ENCODE data around the gene RPL7L1.
A peak's percentile ranks its signal among the peaks of the same experiment; 100 is the strongest.

RPL7L1 gene

DNA sequence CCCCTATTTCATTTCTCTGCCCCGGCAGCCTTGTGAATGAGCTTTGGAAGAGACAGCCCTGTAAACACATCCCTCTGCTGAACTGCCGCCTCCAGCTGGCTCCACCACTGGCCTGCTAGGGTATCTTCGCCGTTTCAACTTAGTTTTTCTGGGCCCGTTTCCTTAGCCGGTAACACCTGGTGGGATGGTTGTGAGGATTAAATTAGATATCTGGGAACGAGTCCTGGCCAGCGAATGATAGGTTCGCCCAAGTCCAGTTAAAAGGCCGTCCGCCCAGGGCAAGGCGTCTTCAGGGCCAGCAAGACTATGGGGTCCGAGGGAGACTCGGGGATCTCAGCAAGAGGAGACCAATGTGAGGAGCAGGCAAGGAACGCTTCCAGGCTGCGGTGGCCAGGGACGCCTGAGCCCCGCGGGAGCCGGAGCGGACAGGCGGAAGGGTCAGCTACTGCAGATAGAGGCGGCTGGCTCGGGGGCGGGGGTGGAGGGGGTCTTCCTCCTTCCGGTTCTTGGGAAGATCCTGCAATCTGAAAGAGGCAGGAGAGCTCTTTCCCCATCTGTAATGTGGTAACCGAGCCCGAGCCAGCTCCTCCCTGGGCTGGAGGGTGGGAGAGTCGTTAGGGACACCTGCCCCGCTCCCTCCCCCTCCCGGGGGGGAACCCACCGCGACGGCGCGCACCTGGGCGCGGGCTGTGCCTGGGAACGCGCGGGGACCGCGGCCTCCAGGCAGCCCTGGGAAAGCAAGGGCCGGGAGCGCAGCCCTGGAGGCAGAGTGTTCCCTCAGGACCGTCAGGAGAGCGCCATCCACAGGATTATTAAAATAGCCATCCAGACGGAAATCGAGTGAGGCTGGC lies 32.0 kb downstream of the RPL7L1 start:
- no peak overlapping the region for H3K27ac ChIP-seq
- TF ChIP-seq, protein P1, sequence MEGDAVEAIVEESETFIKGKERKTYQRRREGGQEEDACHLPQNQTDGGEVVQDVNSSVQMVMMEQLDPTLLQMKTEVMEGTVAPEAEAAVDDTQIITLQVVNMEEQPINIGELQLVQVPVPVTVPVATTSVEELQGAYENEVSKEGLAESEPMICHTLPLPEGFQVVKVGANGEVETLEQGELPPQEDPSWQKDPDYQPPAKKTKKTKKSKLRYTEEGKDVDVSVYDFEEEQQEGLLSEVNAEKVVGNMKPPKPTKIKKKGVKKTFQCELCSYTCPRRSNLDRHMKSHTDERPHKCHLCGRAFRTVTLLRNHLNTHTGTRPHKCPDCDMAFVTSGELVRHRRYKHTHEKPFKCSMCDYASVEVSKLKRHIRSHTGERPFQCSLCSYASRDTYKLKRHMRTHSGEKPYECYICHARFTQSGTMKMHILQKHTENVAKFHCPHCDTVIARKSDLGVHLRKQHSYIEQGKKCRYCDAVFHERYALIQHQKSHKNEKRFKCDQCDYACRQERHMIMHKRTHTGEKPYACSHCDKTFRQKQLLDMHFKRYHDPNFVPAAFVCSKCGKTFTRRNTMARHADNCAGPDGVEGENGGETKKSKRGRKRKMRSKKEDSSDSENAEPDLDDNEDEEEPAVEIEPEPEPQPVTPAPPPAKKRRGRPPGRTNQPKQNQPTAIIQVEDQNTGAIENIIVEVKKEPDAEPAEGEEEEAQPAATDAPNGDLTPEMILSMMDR (conservative IDR thresholded peaks at IDR 0.05) = no peak
- TF ChIP-seq ZFX (IDR thresholded peaks at IDR 0.05) = no peak

DNA sequence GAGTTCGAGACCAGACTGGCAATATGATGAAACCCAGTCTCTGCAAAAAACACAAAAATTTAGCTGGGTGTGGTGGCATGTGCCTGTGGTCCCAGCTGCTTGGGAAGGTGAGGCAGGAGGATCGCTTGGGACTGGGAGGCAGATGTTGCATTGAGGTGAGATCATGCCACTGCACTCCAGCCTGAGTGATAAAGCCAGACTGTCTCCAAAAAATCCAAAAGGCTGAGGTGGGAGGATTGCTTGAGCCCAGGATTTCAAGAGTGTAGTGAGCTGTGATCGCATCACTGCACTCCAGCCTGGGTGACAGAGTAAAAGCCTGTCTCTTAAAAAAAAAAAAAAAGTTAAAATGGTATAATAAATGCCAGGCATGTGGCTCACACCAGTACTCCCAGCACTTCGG lies 35.1 kb downstream of the RPL7L1 start:
- H3K27ac ChIP-seq = no peak overlapping the region
- TF ChIP-seq, protein P1 (conservative IDR thresholded peaks at IDR 0.05) = no peak
- TF ChIP-seq ZFX (IDR thresholded peaks at IDR 0.05) = no peak

DNA sequence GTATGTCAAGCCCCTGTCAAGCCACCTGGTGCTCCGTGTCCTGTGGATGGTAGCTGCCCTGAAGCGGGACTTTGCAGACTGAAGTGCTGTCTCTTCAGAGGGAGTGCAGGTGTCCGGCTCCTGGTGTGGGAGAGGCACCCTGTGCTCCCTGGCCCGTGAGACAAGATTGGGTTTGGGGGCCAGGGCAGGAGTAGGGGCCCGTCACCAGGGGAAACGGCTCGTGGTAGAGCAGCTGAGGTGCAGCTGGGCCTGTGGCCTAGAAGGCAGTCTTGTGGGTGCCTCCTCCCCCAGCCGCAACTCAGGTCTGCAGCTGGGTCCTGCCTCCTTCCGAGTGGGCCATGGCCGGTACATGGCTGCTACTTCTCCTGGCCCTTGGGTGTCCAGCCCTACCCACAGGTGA lies 36.3 kb downstream of the RPL7L1 start, which contains the start of gene PTCRA:
Gene PTCRA (plus strand): TSS at position 322 of the 400 bp plus-strand sequence. CDS start 17 bp downstream, at position 339.
- TF ChIP-seq, protein P1 (conservative IDR thresholded peaks at IDR 0.05) = no peak
- TF ChIP-seq ZFX (IDR thresholded peaks at IDR 0.05) = no peak
- H3K27ac ChIP-seq = no peak within 1 kb of the TSS

DNA sequence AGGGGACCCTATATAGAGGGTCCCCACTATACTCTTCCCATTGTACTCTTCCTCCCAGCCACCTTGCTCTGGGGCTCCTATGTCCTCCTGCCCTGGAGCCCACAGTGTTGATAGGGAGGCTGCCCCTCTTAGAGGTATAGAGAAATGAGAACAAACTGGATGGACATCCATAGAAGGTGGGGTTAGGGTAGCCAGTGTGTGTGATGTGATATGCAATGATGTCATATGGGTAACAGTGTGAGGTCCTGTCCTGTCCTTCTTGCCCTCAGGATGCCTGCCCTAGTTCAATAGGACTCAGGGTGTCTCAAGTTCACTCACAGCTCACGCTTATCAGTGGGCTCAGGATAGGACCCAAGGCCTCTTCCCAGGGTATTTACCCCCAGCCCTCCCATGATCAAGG lies 36.9 kb downstream of the RPL7L1 start:
- TF ChIP-seq, protein P1 (conservative IDR thresholded peaks at IDR 0.05) = no peak
- TF ChIP-seq ZFX (IDR thresholded peaks at IDR 0.05) = no peak
- no peak overlapping the region for H3K27ac ChIP-seq

DNA sequence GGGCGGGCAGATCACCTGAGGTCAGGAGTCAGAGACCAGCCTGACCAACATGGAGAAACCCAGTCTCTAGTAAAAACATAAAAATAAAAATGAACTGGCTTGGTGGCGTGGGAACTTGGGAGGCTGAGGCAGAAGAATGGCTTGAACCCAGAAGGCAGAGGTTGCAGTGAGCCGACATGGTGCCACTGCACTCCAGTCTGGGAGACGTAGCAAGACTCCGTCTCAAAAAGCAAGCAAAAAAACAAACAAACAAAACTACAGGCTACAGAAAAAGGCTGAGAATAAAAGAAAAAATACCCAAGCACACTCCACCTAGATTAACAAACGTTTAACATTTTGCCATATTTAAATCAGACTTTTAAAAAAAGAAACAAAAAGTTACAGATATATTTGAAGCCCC lies 42.4 kb downstream of the RPL7L1 start:
- H3K27ac ChIP-seq = no peak overlapping the region
- no peak for TF ChIP-seq ZFX (IDR thresholded peaks at IDR 0.05)
- TF ChIP-seq, protein P1 (conservative IDR thresholded peaks at IDR 0.05) = no peak

DNA sequence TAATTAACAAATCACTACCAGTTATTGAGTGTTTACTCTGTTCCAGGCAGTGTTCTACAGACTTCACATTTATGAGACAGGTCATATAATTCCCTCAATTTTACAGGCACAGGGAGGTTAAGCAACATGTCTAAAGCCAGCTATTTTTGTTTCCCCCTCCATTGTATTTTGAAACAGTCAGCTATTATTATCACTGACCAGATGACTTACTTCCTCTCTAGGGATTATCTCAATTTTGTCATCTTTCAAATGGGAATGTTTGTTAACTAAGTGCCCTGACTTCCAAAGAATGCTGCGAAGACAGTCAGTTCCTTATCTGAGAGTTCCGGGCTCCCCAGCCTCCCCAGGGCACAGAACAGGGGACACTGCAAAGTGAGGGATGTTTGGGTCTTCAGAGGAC lies 44.2 kb downstream of the RPL7L1 start:
- H3K27ac ChIP-seq = peak overlapping the region; percentile 62
- no peak for TF ChIP-seq ZFX (IDR thresholded peaks at IDR 0.05)
- TF ChIP-seq, protein P1 (conservative IDR thresholded peaks at IDR 0.05) = no peak

DNA sequence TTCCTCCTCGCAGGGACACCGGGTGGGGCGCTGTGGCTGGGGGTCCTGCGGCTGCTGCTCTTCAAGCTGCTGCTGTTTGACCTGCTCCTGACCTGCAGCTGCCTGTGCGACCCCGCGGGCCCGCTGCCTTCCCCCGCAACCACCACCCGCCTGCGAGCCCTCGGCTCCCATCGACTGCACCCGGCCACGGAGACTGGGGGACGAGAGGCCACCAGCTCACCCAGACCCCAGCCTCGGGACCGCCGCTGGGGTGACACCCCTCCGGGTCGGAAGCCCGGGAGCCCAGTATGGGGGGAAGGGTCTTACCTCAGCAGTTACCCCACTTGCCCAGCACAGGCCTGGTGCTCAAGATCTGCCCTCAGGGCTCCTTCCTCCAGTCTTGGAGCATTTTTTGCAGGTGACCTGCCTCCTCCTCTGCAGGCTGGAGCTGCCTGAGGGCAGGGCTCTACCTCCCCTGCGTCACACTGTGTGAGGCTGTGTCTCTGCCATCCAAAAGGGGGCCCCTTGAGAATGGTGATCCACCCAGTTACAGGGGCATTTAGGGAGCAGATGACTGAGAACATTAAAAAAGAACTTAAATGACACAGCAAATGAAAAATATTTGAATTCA lies 45.9 kb downstream of the RPL7L1 start:
- no peak overlapping the region for H3K27ac ChIP-seq
- no peak for TF ChIP-seq ZFX (IDR thresholded peaks at IDR 0.05)
- TF ChIP-seq, protein P1 (conservative IDR thresholded peaks at IDR 0.05) = no peak
